Measurements from ENCODE around the gene CFAP20DC.
"Not testable (repeated sequence)": the region's sequence is repeated elsewhere in the genome, so short reads cannot be mapped to it uniquely, and the experiment has no call there.

The CFAP20DC gene

GRCh38 chr3:58725326-58725853 is 324.4 kb downstream of the CFAP20DC start:
- no peak for DNase-seq

GRCh38 chr3:58724336-58724735 is 325.5 kb downstream of the CFAP20DC start:
- DNase-seq = no peak

- DNase-seq = no peak
These were observed 326.7 kb downstream of the CFAP20DC start for GRCh38 chr3:58723173-58723572.

- no peak for DNase-seq
These were observed 327.3 kb downstream of the CFAP20DC start for GRCh38 chr3:58722561-58722960.

GRCh38 chr3:58720526-58720925 is 329.3 kb downstream of the CFAP20DC start:
- no peak for DNase-seq

GRCh38 chr3:58719684-58720083 is 330.1 kb downstream of the CFAP20DC start:
- no peak for DNase-seq

GRCh38 chr3:58713715-58714401 is 336.0 kb downstream of the CFAP20DC start:
- DNase-seq = no peak

- DNase-seq = no peak
These were observed 338.0 kb downstream of the CFAP20DC start for GRCh38 chr3:58711871-58712270.

GRCh38 chr3:58708983-58709382 is 340.8 kb downstream of the CFAP20DC start:
- not testable (repeated sequence) for DNase-seq

- no peak for DNase-seq
These were observed 341.6 kb downstream of the CFAP20DC start for GRCh38 chr3:58708116-58708791.

GRCh38 chr3:58707390-58707930 is 342.4 kb downstream of the CFAP20DC start:
- no peak for DNase-seq

GRCh38 chr3:58706395-58707167 is 343.2 kb downstream of the CFAP20DC start:
- DNase-seq = no peak

GRCh38 chr3:58704745-58705144 is 345.1 kb downstream of the CFAP20DC start:
- no peak for DNase-seq

- not testable (repeated sequence) for DNase-seq
These were observed 345.5 kb downstream of the CFAP20DC start for GRCh38 chr3:58704304-58704703.

GRCh38 chr3:58698246-58698645 is 351.6 kb downstream of the CFAP20DC start:
- DNase-seq = no peak

- no peak for DNase-seq
These were observed 352.3 kb downstream of the CFAP20DC start for GRCh38 chr3:58697561-58697960.

- not testable (repeated sequence) for DNase-seq
These were observed 353.0 kb downstream of the CFAP20DC start for GRCh38 chr3:58696813-58697212.

- no peak for DNase-seq
These were observed 353.7 kb downstream of the CFAP20DC start for GRCh38 chr3:58696093-58696492.

- not testable (repeated sequence) for DNase-seq
These were observed 354.5 kb downstream of the CFAP20DC start for GRCh38 chr3:58695284-58695683.

- DNase-seq = no peak
These were observed 355.6 kb downstream of the CFAP20DC start for GRCh38 chr3:58693940-58694850.

- no peak for DNase-seq
These were observed 357.3 kb downstream of the CFAP20DC start for GRCh38 chr3:58692484-58692883.

Data from activated CD4-positive, CD25-positive, alpha-beta regulatory T cell (primary cell).